T follicular helper cell (primary cell): ENCODE results near the gene IPCEF1.

Source experiments
- DNase-seq: peaks from one replicate; pipeline ENCODE4 v3.0.0-alpha.2; 2020; ENCODE audit warnings: low read depth

Gene IPCEF1

GRCh38 chr6:154292855-154293519 lies 63.6 kb downstream of the IPCEF1 start:
- no peak for DNase-seq

GRCh38 chr6:154292066-154292465 lies 64.5 kb downstream of the IPCEF1 start:
- DNase-seq: no peak

GRCh38 chr6:154289818-154290508 lies 66.6 kb downstream of the IPCEF1 start:
- DNase-seq: no peak

DNA sequence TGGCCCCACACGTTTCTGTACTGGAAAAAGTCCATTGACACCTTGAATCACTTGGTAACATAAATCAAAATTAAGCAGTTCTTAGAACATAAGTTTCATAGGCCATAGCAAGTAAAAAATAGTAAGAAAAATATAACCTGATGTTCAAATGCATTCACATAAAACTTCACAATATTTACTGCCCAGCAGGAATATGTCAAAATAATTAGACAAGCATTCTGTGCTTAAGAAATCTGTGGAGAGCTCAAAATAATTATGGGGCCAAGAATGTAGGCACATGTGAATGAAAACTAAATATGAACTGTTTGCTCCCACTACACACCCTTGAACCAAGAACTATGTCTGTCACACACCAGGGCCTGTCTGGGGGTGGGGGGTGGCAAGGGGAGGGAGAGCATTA lies 70.8 kb downstream of the IPCEF1 start:
- DNase-seq: no peak

DNA sequence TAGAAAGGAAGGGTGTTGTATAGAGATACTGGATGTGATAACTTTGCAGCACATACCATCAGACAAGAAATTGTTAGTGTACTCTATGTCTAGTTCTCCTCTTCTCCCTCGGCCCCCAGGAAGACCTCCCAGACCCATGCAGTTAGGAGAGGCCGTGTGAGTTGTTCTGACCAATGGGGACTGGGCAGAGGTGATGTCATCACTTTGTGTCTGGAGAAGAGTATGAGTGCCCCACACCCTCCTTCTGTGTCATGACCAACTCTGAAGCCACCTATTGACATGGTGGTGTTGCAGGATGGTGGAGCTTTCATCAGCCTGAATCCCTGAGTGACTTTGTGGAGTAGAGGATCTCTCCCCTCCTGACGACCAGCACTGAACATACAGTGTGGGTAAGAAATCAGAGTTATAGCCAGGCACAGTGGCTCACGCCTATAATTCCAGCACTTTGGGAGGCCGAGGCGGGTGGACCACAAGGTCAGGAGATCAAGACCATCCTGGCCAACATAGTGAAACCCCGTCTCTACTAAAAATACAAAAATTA lies 72.2 kb downstream of the IPCEF1 start:
- no peak for DNase-seq

DNA sequence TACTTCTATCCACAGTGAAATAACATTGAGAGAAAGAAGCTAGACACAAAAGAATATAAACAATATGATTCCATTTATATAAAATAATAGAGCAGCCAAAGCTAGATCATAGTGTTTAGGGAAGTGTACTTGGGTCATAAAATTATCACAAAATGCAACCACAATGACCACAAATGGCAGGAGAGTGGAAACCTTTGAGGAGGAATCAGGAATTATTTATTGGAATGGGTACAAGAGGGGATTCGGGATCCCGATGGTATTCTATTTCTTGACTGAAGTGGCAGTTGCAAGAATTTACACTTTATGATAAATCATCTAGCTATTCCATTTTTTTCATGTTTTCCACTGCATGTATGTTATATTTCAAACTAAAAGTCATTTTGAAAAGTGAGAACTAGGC lies 76.1 kb downstream of the IPCEF1 start:
- no peak for DNase-seq

DNA sequence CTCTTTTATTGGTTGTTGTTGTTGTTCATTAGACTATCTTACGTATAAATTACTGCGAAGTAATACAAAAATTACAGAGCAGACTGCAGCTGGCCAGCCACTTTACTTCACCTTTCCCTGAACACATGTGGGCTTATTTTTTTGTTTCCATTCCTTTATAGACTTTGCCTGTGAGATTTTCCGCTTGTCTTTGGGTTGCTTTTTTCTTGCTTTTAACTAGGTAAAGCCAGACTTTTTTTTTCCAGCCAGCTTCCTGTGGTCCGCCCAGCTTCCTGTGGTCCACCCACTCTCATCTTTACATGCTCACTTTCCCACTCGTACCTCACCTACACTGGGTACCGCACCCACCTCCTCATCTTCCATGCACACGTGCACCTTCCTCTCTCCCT lies 79.0 kb downstream of the IPCEF1 start:
- DNase-seq: no peak

DNA sequence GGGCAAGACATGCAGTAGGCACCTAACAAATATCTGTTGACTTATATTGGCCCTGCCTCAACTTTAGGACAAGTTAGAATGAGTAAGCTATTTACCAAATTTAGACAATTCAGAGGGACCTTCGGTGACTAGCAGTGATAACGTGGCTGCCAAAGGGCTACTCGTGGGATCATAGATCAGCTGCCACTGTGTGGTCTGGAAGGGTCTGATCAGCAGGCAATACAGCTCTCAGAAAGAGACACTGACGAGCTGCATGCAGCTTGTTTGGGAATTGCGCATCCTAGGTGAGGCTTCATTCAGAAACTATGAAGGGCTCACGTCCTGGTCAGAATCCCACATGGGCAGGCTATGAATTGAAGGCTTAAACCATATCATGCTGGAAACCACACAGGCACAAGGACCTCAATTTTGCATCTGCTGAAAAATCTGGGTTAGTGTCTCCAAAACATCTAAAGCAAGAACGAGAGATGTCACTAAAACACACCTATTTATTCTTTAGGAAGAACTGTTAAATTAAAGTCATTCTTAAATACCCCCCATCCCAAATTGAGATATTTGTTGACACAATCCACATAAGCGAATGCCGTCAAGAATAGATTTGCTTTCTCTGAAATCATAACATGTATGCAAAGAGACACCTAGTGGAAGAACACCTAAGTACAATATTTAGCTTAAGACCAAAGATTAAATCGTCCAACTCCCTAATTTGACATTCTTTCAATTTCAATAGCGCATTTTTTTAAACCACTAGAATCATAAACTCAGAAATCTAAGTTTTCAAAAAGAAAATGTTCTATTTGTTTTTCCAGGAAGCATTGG lies 79.6 kb downstream of the IPCEF1 start:
- no peak for DNase-seq

DNA sequence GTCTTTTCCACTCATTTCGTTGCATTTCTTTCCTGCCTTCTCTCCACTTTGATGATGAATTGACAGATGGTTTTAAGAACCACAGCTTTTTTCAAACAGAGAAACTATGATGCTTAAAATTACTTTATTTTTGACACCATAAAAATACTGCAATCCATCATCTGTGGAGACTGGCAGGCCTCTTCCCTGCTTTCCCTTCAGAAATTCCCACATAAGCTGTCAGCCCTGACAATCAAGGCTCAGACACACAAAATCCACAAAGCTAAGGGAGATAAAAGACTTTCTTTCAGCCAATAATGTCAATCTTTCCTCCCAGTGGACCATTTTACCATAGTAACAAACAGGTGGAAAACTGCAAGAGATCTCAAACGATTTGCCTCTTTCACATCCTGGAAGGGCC lies 82.4 kb downstream of the IPCEF1 start:
- DNase-seq: no peak

DNA sequence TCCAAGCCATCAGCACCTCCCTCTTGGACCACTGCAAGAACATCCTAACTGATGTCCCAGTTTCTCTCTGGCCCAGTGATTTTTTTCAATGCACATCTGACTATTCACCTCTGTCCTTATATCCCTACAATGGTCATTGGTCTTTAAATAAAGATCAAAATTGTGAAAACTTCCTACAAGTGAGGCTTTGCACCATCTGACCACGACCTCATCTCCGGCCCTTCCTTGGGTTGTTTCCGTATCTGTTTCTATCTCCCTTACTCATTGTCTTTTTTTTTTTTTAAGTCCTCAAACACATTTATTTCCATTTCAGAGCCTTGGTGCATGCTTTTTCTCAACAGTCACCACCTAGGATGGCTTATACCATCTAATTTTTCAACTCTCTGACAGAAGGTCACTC lies 88.1 kb downstream of the IPCEF1 start:
- no peak for DNase-seq

- no peak for DNase-seq
These were observed 89.0 kb downstream of the IPCEF1 start for GRCh38 chr6:154267508-154268106.

DNA sequence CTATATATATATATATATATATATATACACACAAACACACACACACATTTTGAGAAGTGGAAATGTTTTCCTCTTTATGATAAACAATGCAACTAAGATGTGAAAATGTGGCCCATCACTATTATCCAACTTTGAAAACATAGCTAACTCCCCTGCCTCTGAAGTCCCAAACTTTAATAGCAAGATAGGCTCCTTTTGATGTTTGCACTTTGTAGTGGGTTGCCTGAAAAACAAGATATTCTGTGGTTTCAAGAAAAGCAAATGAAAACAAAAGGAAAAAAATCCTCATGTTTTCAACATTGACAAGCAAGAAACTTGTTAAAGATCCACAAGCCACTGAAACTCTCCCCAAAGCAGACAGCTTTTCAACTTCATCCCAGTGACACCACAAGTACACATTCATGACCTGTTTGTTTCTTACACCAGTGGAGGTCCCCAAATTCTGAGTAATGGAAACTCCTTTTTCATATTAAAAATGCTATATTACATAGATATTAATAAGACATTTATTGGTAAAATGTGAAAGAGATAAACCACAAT lies 90.0 kb downstream of the IPCEF1 start:
- DNase-seq: no peak

GRCh38 chr6:154261688-154262397 lies 94.8 kb downstream of the IPCEF1 start:
- DNase-seq: no peak

DNA sequence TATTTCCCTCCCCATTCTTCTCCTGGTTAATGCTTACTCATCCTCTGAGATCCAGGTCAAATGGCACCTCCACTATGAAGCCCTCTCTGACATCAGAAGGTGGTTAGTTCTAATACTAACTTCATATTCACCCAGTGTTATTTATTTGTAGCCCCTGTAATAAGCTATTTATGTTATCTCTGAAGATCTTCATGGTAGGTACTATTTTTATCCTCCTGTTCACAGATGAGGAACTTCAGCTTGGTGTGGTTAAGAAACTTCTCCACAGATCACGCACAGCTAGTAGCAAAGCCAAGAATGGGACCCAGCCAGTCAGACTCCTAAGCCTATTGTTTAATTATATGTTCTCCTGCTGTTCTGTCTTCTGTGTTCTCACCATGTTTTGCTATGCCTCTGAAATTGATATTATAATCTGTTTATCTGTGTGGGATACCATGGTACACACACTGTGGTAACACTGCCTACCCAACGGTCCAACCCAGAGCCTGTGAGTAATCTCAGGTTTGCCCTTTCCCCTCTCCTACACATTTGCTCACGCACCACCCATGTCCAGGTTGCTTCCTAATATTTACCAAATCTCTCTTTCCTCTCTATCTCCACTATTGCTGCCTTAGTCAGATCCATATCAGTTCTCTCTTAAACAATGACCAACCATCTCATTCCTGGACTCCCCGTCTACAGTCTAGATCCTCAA lies 98.4 kb downstream of the IPCEF1 start:
- no peak for DNase-seq

- DNase-seq: no peak
These were observed 99.5 kb downstream of the IPCEF1 start for GRCh38 chr6:154257067-154257466.

- DNase-seq: no peak
These were observed 103.9 kb downstream of the IPCEF1 start for GRCh38 chr6:154252678-154253077.

DNA sequence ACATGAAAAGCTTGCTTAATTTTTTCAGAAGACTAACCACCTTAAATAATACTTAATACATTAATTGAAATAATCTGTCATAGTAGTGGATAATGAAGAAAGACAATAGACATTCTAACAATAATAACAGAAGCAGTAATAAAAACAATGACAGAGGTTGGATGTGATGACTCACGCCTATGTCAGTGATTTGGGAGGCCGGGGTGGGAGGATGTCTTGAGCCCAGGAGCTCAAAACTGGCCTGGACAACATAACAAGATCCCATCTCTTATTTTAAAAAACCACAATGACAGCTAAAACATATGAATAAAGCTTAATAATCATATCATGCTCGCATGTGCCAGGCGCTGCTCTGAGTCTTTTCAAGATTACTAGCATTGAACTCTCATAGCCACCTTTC lies 105.5 kb downstream of the IPCEF1 start:
- DNase-seq: no peak

- DNase-seq: no peak
These were observed 106.9 kb downstream of the IPCEF1 start for GRCh38 chr6:154249499-154250298.

GRCh38 chr6:154247119-154247861 lies 109.3 kb downstream of the IPCEF1 start:
- no peak for DNase-seq
